Stimulated activated CD8-positive, alpha-beta memory T cell treated with anti-CD3 and anti-CD28 coated beads, Interleukin-15, amount 100 ng/mL, for 1 hour (primary cell): ENCODE data around the gene EZR.

Experiments used
- DNase-seq: peaks from one replicate; pipeline ENCODE4 v3.0.0-alpha.2; 2020; ENCODE audit warnings: low read depth

The EZR gene

GRCh38 chr6:158725704-158726103, 93.5 kb downstream of the EZR start:
- DNase-seq = no peak

GRCh38 chr6:158722176-158722729, 96.9 kb downstream of the EZR start:
- DNase-seq = no peak

- no peak for DNase-seq
Observed at GRCh38 chr6:158718461-158719046, 100.6 kb downstream of the EZR start.

- no peak for DNase-seq
Observed at GRCh38 chr6:158717341-158718330, 101.5 kb downstream of the EZR start.
